Transverse colon (tissue), 4 donors: Measurements from ENCODE around the gene RNF126. TPM values are rescaled to one million over a fixed set of nuclear protein-coding genes. Genes with fewer than 3 reads are reported as not detected.

Source experiments
- DNase-seq: peaks from one replicate; pipeline ENCODE4 v3.0.0-alpha.2; 2019
- H3K27ac ChIP-seq, 4 donors: fragments of 200-600 bp; sonication (generic); 2 replicates each; pipeline ENCODE4 v1.5.1; 2016 to 2018; ENCODE audit warnings: inconsistent platforms in 4 of 4
- H3K27me3 ChIP-seq: fragments of 200-600 bp; sonication (generic); 2 replicates; pipeline ENCODE4 v1.5.1; 2017; ENCODE audit warnings: inconsistent platforms
- H3K36me3 ChIP-seq, 4 donors: fragments of 200-600 bp; sonication (generic); 2 replicates each; pipeline ENCODE4 v1.5.1; 2017 to 2019; ENCODE audit warnings: inconsistent platforms in 4 of 4
- H3K4me1 ChIP-seq, 4 donors: fragments of 200-600 bp; sonication (generic); 2 replicates each; pipeline ENCODE4 v1.5.1; 2017 to 2020; ENCODE audit warnings: inconsistent platforms in 4 of 4
- H3K4me3 ChIP-seq, 4 donors: fragments of 200-600 bp; sonication (generic); 1 replicate in 1 of 4; 2 replicates in 3 of 4; pipeline versions ENCODE4 v1.5.1 to v1.6.1; 2017 to 2019; ENCODE audit warnings: inconsistent platforms in 4 of 4
- H3K9me3 ChIP-seq, 2 donors: fragments of 200-600 bp; sonication (generic); 2 replicates each; pipeline ENCODE4 v1.5.1; 2017 to 2019; ENCODE audit warnings: inconsistent platforms in 2 of 2
- CTCF ChIP-seq, 5 experiments: fragments of 200-600 bp in 3 of 5; fragments of 450-650 bp in 2 of 5; sonication (generic) in 3 of 5; IDR thresholded peaks; 1 replicate in 2 of 5; 2 replicates in 3 of 5; pipeline ENCODE4 v1.5.1; 2016 to 2017; ENCODE audit warnings: antibody characterized with exemption in 5 of 5, inconsistent platforms in 3 of 5, mild to moderate bottlenecking in 2 of 5, moderate library complexity in 1 of 5
- EP300 ChIP-seq: sonication (generic); formaldehyde crosslinking; IDR thresholded peaks from one replicate; pipeline ENCODE4 v1.6.1; 2017; ENCODE audit warnings: antibody characterized with exemption, low read depth
- POLR2A ChIP-seq: fragments of 450-650 bp; IDR thresholded peaks from one replicate; pipeline ENCODE4 v1.6.1; 2016; ENCODE audit warnings: antibody characterized with exemption, mild to moderate bottlenecking, moderate library complexity
- POLR2AphosphoS5 ChIP-seq, 3 donors: sonication (generic); formaldehyde crosslinking; IDR thresholded peaks; one replicate each; pipeline ENCODE4 v1.6.1; 2016; ENCODE audit warnings: antibody characterized with exemption in 3 of 3
- WGBS, 2 donors: methylation state at CpG; one replicate each; pipeline ENCODE4 v1.1.5; 2018; ENCODE audit warnings: low coverage in 1 of 2; 5-methylcytosine and 5-hydroxymethylcytosine counted together
- in situ Hi-C, 4 donors: fragments of 200-750 bp; cut with MboI; loops; one replicate each; pipeline versions ENCODE4 v1.15.0 to v1.15.1; 2017; ENCODE audit warnings: low sequenced_read_pairs in 3 of 4, low pct_ligation_motif_present in 1 of 4, low pct_unique_long_range_greater_than_20kb in 1 of 4
- intact Hi-C: fragments of 100-400 bp; cut with DNase I; formaldehyde crosslinking; loops from one replicate; pipeline ENCODE4 v1.15.1; 2023; ENCODE audit warnings: low total_unique reads
- total RNA-seq, 4 donors: library from RNA; depleted of rRNA; stranded (reverse); fragments of >200 nt; gene quantifications; one replicate each; pipeline ENCODE4 v1.1.0, GENCODE V29; 2016

Gene RNF126
- total RNA-seq, 4 donors from 2014 or later, result 88.6 to 148 (median 102) TPM

GRCh38 chr19:695352-695949, 32.4 kb upstream of the RNF126 start, which contains the start of gene PRSS57:
Gene PRSS57, minus strand, starts transcription at chr19:695452. Its CDS starts 22 bp downstream, at chr19:695430.
- Histone ChIP-seq H3K4me1 (no peaks in the 10 kb centered on the region), H3K27me3 (peaks cover 23% of the 10 kb centered on the region), H3K36me3 (no peaks in the 10 kb centered on the region), H3K27ac (no peak within 1 kb of the TSS), H3K4me3 (no peak within 1 kb of the TSS), H3K9me3 (no peaks in the 10 kb centered on the region)
- 51 to 61% methylated on average over 7 to 31 of the region's 31 CpGs for WGBS, 2 donors
- DNase-seq, result no peak
- intact Hi-C loops, result no loop called here
- TF ChIP-seq POLR2A, result no peak
- TF ChIP-seq EP300, result no peak
- TF ChIP-seq POLR2AphosphoS5 (IDR thresholded peaks at IDR 0.05), result no peak
- no peak for TF ChIP-seq CTCF (IDR thresholded peaks at IDR 0.05)
- in situ Hi-C loops, result no loop called here

- in situ Hi-C loops, result no loop called here
- Histone ChIP-seq H3K4me1 (no peaks in the 10 kb centered on the region), H3K27me3 (peaks cover 23% of the 10 kb centered on the region), H3K36me3 (no peaks in the 10 kb centered on the region), H3K9me3 (no peaks in the 10 kb centered on the region), H3K4me3 (no peak overlapping the region), H3K27ac (no peak overlapping the region)
- TF ChIP-seq POLR2AphosphoS5 (IDR thresholded peaks at IDR 0.05) (no peak), EP300 (no peak)
- no peak for DNase-seq
- 42 to 64% methylated on average over 7 to 40 of the region's 41 CpGs for WGBS, 2 donors
- intact Hi-C loops, result no loop called here
These were observed 31.7 kb upstream of the RNF126 start for GRCh38 chr19:694481-695351.

GRCh38 chr19:690203-690602, 27.2 kb upstream of the RNF126 start:
- 71 to 76% methylated on average over 5 to 18 of the region's 18 CpGs for WGBS, 2 donors
- Histone ChIP-seq H3K4me3 (no peak overlapping the region), H3K4me1 (no peaks in the 10 kb centered on the region), H3K36me3 (no peaks in the 10 kb centered on the region), H3K27me3 (peaks cover 8% of the 10 kb centered on the region), H3K9me3 (no peaks in the 10 kb centered on the region), H3K27ac (no peak overlapping the region)
- intact Hi-C loops (no loop called here), in situ Hi-C loops (no loop called here)
- TF ChIP-seq EP300, result no peak
- no peak for TF ChIP-seq CTCF (IDR thresholded peaks at IDR 0.05)
- no peak for TF ChIP-seq POLR2A
- TF ChIP-seq POLR2AphosphoS5 (IDR thresholded peaks at IDR 0.05), result no peak
- DNase-seq, result no peak

- TF ChIP-seq EP300 (no peak), CTCF (IDR thresholded peaks at IDR 0.05) (no peak), POLR2A (no peak), POLR2AphosphoS5 (IDR thresholded peaks at IDR 0.05) (no peak)
- in situ Hi-C loops, result no loop called here
- no peaks in the 10 kb centered on the region for H3K4me1 ChIP-seq
- H3K36me3 ChIP-seq, result no peaks in the 10 kb centered on the region
- DNase-seq, result no peak
- no peak overlapping the region for H3K27ac ChIP-seq
- WGBS, 2 donors, result 66 to 68% methylated on average over 9 to 17 of the region's 17 CpGs
- no peaks in the 10 kb centered on the region for H3K9me3 ChIP-seq
- H3K4me3 ChIP-seq, result no peak overlapping the region
- intact Hi-C loops, result no loop called here
- H3K27me3 ChIP-seq, result no peaks in the 10 kb centered on the region
These were observed 26.0 kb upstream of the RNF126 start for GRCh38 chr19:688992-689391.
